Hippocampal formation (tissue), 2 donors: Measurements from ENCODE around the gene OR13D1.
"Not testable (repeated sequence)": the region's sequence is repeated elsewhere in the genome, so short reads cannot be mapped to it uniquely, and the experiment has no call there.

Source experiments
- DNase-seq, 2 donors: peaks; one replicate each; lab custom pipeline; 2025; lab: John Stamatoyannopoulos, UW

OR13D1 gene, protein sequence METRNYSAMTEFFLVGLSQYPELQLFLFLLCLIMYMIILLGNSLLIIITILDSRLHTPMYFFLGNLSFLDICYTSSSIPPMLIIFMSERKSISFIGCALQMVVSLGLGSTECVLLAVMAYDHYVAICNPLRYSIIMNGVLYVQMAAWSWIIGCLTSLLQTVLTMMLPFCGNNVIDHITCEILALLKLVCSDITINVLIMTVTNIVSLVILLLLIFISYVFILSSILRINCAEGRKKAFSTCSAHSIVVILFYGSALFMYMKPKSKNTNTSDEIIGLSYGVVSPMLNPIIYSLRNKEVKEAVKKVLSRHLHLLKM

DNA sequence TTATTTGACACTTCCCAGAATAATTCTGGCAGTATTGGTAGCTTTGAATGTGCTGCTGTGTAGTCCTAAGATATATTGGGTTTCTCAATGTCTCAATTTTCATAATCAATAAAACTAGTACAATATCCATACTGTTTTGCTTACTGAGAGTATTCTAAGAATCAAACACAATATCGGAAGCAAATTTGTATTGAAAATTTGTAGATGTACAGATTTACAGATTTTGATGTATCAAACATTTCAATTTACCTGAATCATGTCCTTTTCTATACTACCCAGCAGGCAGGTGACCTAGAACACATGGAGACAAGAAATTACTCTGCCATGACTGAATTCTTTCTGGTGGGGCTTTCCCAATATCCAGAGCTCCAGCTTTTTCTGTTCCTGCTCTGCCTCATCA is at the start of gene OR13D1:
TSS of gene OR13D1 (plus strand) at position 301 of the 400 bp plus-strand sequence. CDS start at position 301, 0 bp downstream.
- no peak for DNase-seq

DNA sequence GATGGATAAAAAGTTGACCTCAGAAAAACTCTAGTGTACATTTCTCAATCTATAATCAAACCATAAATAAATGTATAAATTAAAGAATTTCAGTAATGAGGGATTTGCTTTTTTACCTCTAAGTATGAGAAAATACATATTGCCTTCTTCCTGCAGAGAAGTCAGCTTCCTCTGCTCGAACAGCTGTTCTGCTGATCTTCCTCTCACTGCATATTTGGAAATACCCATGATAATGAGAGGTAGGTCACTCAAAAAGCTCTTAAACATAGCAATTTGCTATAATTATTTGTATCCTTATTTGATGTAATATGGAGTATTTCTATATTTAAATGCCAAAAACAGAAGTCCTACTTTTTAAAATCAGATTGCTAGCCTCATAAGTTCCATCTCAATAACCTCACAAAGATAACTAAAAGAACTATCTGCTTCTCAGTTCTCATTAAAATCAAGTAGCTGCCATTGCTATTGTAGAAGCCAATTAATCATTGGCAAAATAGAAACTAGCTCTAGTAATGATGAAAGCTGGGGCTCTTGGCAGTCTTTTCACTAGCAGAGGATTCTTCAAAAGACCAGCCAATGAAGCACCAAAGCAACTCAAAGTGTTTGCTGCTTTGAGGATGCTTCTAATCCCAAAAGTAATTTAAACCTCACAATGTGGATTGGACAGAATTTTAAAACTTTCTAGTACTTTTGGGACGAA is 35.7 kb upstream of the OR13D1 start:
- DNase-seq = no peak

DNA sequence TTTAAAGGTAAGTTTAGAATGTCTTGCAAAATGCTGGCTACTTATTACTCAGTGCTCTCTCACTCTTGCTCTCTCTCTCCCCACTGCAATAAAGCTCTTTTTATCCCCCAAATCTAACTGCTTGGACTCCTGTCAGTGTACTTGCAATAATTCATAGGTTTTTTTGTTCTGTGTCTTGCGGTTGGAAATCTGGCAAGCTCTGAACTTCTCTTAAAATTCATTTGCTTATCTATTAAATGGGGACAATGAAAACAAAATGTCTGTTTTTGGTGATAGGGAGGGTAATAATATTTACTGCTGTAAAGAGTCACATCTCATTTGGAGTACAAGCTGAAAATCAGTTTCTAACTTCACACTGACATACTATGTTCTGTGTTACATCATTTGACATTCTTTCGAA is 18.7 kb upstream of the OR13D1 start:
- no peak for DNase-seq

DNA sequence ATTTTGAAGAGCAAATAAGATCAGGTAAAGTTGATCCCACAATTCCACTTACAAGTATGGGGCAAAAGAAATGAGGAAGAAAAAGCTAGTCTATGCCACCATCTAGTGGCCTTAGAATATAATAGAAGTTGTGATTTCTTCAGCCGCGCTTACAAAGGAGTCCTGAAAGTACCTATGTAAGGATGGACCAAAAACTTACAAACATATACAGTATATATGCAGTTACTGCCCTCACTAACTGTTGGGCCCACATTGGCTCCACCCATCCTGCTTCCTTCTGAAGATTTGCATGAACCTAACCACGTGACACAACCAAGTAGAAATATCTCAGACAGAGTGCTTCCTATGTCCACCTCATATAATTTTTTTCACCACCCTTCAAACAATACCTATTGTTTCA is 11.7 kb upstream of the OR13D1 start:
- DNase-seq = peak in 1 of 2 donors; percentile 46

DNA sequence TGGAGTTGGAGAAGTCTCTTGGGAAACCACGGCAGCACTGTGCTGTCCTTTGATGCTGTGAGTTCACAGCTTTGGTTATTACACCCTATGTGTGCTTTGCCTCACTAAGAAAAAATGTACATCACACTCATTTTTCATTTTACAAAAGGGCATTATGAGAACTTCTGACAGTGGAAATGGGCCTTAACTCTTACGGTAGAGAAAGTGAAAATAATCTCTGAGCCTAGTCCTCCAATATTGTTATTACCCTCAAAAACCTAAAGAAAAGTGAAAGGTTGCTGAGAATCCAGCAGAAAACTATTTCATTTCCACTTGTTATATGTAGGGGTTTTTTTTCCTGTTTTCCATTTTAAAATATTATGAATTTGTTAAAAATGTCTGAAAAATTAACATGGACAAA is 8.2 kb upstream of the OR13D1 start:
- DNase-seq = no peak

DNA sequence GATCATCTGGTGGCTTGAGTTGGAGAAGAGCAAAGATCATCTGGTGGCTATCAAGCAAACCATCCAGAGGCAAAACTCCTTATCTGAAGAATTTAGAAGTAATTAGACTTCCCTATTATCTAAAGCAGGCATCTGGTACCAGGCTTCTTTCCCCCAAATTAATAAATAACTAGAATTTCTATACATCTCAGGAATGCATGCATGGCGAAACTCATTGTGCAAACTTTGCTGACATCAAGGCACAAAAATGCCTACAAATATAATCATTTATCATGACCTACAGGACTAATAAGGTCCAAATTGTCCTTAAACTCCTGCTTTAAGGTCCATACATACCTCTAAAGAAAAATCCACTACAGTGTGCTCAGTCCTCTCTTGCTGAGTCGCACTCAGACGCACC is 6.0 kb downstream of the OR13D1 start:
- no peak for DNase-seq

DNA sequence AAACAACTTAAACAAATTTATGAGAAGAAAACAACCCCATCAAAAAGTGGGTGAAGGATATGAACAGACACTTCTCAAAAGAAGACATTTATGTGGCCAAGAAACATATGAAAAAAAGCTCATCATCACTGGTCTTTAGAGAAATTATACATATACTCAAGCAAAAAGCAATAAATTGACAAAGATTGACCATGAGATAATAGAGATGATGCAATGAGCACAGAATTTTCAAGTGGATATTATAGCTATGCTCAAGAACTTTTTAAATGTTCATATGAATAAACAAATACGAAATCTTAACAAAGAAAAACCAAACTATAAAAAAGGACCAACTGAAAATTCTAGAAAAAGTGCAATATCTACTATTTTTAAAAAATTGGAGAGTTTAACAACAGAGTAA is 14.4 kb downstream of the OR13D1 start:
- DNase-seq = not testable (repeated sequence)

DNA sequence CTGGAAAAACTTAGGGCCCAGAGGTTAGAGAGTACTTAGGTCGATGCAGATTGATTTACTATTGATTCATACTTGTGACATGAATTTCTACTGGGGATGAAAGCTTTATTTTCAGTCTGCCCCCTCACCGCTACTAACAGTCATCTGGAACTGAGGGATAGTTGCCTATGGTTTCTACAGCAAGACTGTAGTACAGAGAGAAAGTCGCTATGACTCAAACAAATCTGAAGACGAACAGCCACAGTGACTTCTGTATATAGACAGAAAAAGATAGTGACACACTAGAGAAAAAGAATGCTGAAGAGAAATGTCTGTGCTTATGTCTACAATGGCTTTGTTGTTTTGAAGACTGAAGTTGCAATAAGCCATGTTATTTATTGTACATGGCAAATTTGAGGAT is 17.3 kb downstream of the OR13D1 start:
- DNase-seq = no peak

DNA sequence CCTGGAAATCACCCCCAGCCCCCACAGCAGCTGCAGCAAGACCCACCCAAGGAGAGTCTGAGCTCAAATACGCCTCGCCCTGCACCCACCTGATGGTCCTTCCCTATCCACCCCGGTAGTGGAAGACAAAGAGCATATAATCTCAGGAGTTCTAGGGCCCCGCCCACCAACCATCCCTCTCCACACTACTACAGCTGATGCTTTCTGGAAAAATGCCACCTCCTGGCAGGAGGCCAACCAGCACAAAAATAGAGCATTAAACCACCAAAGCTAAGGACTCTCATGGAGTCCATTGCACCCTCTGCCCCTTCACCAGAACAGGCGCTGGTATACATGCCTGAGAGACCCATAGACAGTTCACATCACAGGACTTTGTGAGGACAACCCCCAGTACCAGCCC is 30.7 kb downstream of the OR13D1 start:
- no peak for DNase-seq

DNA sequence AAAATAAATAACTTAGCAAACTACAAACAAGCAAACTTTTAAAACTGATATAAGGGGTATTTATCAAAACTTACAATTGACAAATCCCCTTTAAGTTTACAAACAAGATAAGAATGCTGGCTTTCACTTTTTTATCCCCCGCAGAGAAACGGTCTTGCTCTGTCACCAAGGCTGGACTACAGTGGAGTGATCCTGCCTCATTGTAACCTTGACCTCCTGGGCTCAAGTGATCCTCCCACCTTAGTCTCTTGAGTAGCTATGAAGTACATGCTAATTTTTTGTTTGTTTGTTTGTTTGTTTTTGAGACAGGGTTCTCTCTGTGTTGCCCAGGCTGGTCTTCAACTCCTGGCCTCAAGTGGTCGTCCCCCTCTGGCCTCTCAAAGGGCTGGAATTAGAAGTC is 44.1 kb downstream of the OR13D1 start:
- DNase-seq = no peak

DNA sequence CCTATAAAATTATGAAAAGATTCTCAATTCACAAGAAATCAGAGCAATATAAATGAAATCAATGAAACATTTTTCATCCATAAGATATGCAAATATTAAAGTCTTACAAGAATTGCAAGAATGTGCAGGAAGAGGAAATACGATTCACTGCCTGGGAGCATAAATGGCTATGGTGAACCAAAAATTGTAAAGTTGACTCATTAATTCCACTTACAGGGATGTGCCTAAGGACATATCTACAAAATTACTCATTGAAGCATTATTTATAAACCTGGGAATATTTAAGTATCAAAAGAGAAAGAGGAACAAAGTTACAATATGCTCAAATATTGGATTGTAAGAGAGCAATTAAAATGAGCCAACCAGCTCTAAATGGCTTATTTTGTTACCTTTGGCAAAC is 46.3 kb downstream of the OR13D1 start:
- no peak for DNase-seq

DNA sequence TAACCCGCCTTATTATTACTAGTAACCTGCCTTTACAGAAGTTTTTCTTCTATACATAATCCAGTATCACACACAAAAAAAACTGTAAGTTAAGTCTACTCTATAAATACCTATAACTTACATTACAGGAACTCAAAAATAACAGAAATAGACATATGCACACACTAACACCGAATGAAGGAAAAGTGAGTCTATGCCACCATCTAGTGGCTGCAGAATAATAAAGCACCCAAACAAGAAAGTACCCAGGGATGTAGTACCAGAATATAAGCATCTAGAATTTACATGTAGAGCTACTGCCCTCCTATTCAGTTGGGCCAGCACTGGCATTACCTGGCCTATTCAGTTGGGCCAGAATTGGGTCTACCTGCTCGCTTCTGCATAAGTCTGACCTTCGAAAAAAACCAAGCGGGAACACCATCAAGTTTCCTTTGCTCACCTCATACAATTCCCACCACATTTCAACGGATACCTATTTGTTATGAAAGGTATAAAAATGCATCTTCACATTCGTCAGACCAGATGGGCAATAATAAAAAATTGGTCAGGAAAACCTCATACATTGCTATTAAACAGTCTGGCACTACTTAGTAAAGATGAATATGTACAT is 49.2 kb downstream of the OR13D1 start:
- DNase-seq = peak; percentile 8 to 78
